GM06990 (cell line): ENCODE data around the gene SF3A2.

Experiments
- DNase-seq: peaks from one replicate; pipeline ENCODE4 v3.0.0-alpha.2; 2011; ENCODE audit not compliant: insufficient read length; ENCODE audit errors: extremely low read depth
- H3K27me3 ChIP-seq: replicated peaks from 2 replicates; pipeline ENCODE4 v1.6.0; 2011; ENCODE audit warnings: low read length; ENCODE audit not compliant: control insufficient read depth, insufficient read depth
- H3K36me3 ChIP-seq: 2 replicates; pipeline ENCODE4 v1.5.1; 2011; ENCODE audit warnings: low read length; ENCODE audit not compliant: control insufficient read depth, insufficient read depth
- H3K4me3 ChIP-seq: replicated peaks from 2 replicates; pipeline ENCODE4 v1.5.1; 2011; ENCODE audit warnings: low read depth, mild to moderate bottlenecking, control low read depth, low read length
- CTCF ChIP-seq: IDR thresholded peaks from 2 replicates; pipeline ENCODE4 v1.5.1; 2011; ENCODE audit warnings: low read length, control low read depth, mild to moderate bottlenecking, inconsistent platforms; ENCODE audit not compliant: insufficient read depth, poor library complexity, severe bottlenecking

SF3A2 gene

DNA sequence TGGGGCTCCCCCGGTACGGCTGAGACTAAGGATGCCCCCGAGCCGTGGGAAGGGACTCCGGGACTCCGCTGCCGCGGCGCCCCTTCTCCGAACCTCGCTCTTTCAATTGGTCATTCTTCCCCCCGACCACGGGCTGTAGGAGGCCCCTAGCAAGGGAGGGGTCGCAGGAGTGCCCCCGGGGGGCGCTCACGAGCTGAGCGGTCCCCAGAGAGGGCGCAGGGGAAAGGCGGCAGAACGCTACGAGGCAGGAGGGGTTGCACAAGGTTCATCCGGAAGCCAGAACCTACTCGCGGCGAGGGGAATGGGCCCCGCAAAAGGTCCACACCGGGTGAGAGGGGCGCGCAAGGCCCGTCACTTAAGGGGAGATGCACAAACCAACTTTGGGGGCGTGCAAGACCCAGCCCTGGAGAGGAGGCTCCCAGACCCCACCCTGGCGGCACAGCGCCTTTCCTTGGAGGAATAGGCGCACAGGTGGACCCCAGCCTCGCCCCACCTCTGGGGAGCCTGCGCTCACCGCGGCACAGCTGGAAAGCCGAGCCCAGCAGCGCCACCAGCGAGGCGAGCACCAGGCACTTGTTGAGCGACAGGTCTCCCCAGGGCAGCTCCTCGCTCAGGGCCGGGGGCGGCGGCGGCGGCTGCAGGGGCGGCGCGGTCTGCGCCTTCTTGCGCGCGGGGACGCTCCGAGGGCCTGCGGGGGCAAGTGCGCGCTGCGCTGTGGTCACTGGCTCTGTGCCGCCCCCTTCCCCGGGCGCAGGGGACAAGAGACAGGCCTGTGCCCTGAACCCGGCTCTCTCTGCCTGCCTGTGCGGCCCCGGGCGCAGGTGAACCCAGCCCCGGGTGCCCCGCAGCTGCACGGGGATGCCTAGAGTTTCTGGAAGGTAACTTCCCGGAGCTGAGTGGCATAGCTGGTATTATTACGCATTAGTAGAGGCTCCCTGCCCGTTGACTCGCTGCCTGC, 16.8 kb downstream of the SF3A2 start:
- DNase-seq, result no peak
- H3K36me3 ChIP-seq, result peaks cover 3% of the 10 kb centered on the region; the same call in 1 of the 2 replicates
- no peak overlapping the region for H3K4me3 ChIP-seq
- no peaks in the 10 kb centered on the region; the same call in 1 of the 2 replicates for H3K27me3 ChIP-seq
- peak; percentile 68 for TF ChIP-seq CTCF

GRCh38 chr19:2254064-2254872, 17.6 kb downstream of the SF3A2 start:
- no peak for TF ChIP-seq CTCF
- no peaks in the 10 kb centered on the region; the same call in 1 of the 2 replicates for H3K36me3 ChIP-seq
- H3K4me3 ChIP-seq, result no peak overlapping the region
- no peak for DNase-seq
- no peaks in the 10 kb centered on the region; the same call in 1 of the 2 replicates for H3K27me3 ChIP-seq

DNA sequence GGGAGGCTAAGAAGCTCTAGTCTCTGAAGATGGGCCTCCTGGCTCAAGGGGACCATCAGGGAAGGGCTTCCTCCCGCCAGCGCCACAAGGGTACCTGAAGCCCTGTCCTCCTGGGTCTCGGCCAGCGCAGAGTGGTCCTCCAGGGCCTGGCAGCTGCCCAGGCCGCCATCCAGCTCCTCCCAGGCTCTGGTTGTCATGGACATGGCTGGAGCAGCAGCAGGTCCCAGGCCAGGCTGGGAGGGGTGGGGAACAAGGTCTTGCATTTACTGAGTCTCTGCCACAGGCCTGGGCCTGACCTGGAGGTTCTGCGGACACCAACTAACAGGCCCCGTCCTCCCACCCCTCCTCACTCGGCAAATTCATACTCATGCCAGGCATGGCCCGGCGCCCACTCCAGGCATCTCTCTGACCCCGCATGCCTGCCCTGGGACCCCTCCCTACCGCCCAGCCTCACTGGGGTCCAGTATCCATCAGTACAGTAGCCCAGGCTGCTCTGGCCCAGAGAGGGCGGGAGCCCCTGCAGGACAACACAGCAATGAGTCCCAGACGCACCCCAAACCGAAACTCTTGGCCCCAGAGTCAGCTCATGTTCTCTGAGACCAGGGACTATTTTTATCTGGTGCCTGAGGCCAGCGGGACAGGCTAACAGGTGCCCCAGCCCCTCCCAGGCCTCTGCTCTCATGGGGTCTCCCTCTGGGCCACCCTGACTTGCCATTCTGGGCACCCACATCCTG, 18.7 kb downstream of the SF3A2 start:
- no peak for TF ChIP-seq CTCF
- no peaks in the 10 kb centered on the region for H3K36me3 ChIP-seq
- H3K27me3 ChIP-seq, result no peaks in the 10 kb centered on the region; the same call in 1 of the 2 replicates
- peak overlapping the region; percentile 52 for H3K4me3 ChIP-seq
- DNase-seq, result no peak

GRCh38 chr19:2255982-2256685, 19.5 kb downstream of the SF3A2 start, which contains the start of gene JSRP1:
Gene JSRP1, minus strand, starts transcription at chr19:2256417. Its CDS starts 1,103 bp downstream, at chr19:2255314.
- peak; percentile 27 for TF ChIP-seq CTCF
- H3K27me3 ChIP-seq, result no peaks in the 10 kb centered on the region; the same call in 1 of the 2 replicates
- peak; percentile 49 for DNase-seq
- no peaks in the 10 kb centered on the region for H3K36me3 ChIP-seq
- peak within 1 kb of the TSS; percentile 52 for H3K4me3 ChIP-seq

DNA sequence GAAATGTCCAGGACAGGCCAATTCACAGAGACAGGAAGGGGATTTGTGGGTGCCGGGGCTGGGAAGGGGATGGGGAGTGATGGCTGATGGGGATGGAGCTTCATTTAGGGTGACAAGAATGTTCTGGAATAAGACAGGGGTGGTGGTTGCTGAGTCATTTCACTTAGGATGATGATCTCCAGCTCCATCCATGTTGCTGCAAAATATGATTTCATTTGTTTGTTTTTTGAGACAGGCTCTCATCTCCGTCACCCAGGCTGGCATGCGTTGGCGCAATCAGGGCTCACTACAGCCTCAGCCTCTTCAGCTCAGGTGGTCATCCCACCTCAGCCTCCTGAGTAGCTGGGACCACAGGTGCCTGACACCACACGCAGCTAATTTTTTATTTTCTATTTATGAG, 22.7 kb downstream of the SF3A2 start:
- DNase-seq, result no peak
- TF ChIP-seq CTCF, result no peak
- no peaks in the 10 kb centered on the region for H3K36me3 ChIP-seq
- H3K4me3 ChIP-seq, result no peak overlapping the region
- no peaks in the 10 kb centered on the region for H3K27me3 ChIP-seq
